Gastrocnemius medialis (tissue), 4 donors: ENCODE data around the gene ZNF500. TPM values are rescaled to one million over a fixed set of nuclear protein-coding genes. Genes with fewer than 3 reads are reported as not detected.

Experiments
- ATAC-seq, 2 donors: fragments of 150-250 bp; one replicate each; pipeline ENCODE4 v1.9.1; 2016
- DNase-seq, 2 donors: peaks; one replicate each; pipeline ENCODE4 v3.0.0-alpha.2; 2019
- H3K27ac ChIP-seq, 4 donors: fragments of 200-600 bp; sonication (generic); 1 replicate in 1 of 4; 2 replicates in 3 of 4; pipeline ENCODE4 v1.5.1; 2016 to 2018; ENCODE audit warnings: mild to moderate bottlenecking in 2 of 4, moderate library complexity in 1 of 4
- H3K27me3 ChIP-seq, 3 donors: fragments of 200-600 bp; sonication (generic) in 2 of 3; 1 replicate in 1 of 3; 2 replicates in 2 of 3; pipeline versions ENCODE4 v1.5.1 to v1.6.0; 2016 to 2019; ENCODE audit warnings: mild to moderate bottlenecking in 1 of 3, moderate library complexity in 1 of 3
- H3K36me3 ChIP-seq, 2 donors: fragments of 200-600 bp; sonication (generic) in 1 of 2; one replicate each; pipeline ENCODE4 v1.5.1; 2017 to 2018
- H3K4me1 ChIP-seq, 2 donors: fragments of 200-600 bp; sonication (generic) in 1 of 2; one replicate each; pipeline ENCODE4 v1.5.1; 2016 to 2017; ENCODE audit warnings: mild to moderate bottlenecking in 2 of 2
- H3K4me3 ChIP-seq, 4 donors: fragments of 200-600 bp; sonication (generic) in 3 of 4; 1 replicate in 1 of 4; 2 replicates in 3 of 4; pipeline ENCODE4 v1.5.1; 2016 to 2019; ENCODE audit warnings: mild to moderate bottlenecking in 2 of 4
- H3K9me3 ChIP-seq, 3 donors: fragments of 200-600 bp; sonication (generic) in 2 of 3; 1 replicate in 1 of 3; 2 replicates in 2 of 3; pipeline ENCODE4 v1.5.1; 2016 to 2019
- CTCF ChIP-seq, 5 experiments: fragments of 450-650 bp in 3 of 5; fragments of 200-600 bp in 2 of 5; sonication (generic) in 2 of 5; IDR thresholded peaks in 4 of 5; conservative IDR thresholded peaks in 1 of 5; 1 replicate in 4 of 5; 2 replicates in 1 of 5; pipeline ENCODE4 v1.5.1; 2016 to 2019; ENCODE audit warnings: antibody characterized with exemption in 5 of 5, mild to moderate bottlenecking in 3 of 5, moderate library complexity in 3 of 5
- POLR2A ChIP-seq, 2 donors: fragments of 450-650 bp; IDR thresholded peaks; one replicate each; pipeline ENCODE4 v1.6.1; 2017; ENCODE audit warnings: antibody characterized with exemption in 2 of 2, mild to moderate bottlenecking in 2 of 2, moderate library complexity in 2 of 2
- in situ Hi-C, 4 donors: fragments of 200-750 bp; cut with MboI; loops; one replicate each; pipeline versions ENCODE4 v1.15.0 to v1.8.0; 2017; ENCODE audit warnings: low sequenced_read_pairs in 4 of 4
- intact Hi-C: fragments of 100-400 bp; cut with DNase I; formaldehyde crosslinking; loops from one replicate; pipeline ENCODE4 v1.15.1; 2023; ENCODE audit warnings: low total_unique reads
- total RNA-seq, 4 donors: library from RNA; depleted of rRNA; stranded (reverse); fragments of >200 nt; gene quantifications; one replicate each; pipeline versions ENCODE4 v1.1.0 to v1.2.3, GENCODE V29; 2016

The ZNF500 gene
- total RNA-seq, 4 donors from 2014 or later, result 6.3 to 7.3 (median 6.9) TPM

- in situ Hi-C loops, result no loop called here
- ATAC-seq (no peak), DNase-seq (no peak)
- no peak for TF ChIP-seq CTCF (IDR thresholded peaks at IDR 0.05 in 4 of 5, conservative IDR thresholded peaks at IDR 0.05 in 1 of 5)
- Histone ChIP-seq H3K9me3 (no peaks in the 10 kb centered on the region), H3K27me3 (no peaks in the 10 kb centered on the region), H3K27ac (peak overlapping the region in 1 of 4 donors; percentile 25), H3K36me3 (peaks cover 0 to 21% of the 10 kb centered on the region in 2 donors), H3K4me1 (peaks cover 11 to 17% of the 10 kb centered on the region in 2 donors), H3K4me3 (no peak overlapping the region)
- intact Hi-C loops, result loop anchor here (5.0 kb wide), 1 partner anchor 47 kb away; the partner anchor contains the start of genes GLYR1 and UBN1
Observed at GRCh38 chr16:4800290-4801041, 33.5 kb upstream of the ZNF500 start.

GRCh38 chr16:4799171-4799855 is 32.4 kb upstream of the ZNF500 start:
- DNase-seq (no peak), ATAC-seq (no peak)
- H3K27ac ChIP-seq, result no peak overlapping the region
- no peaks in the 10 kb centered on the region for H3K27me3 ChIP-seq
- no peaks in the 10 kb centered on the region for H3K9me3 ChIP-seq
- peaks cover 11 to 17% of the 10 kb centered on the region in 2 donors for H3K4me1 ChIP-seq
- TF ChIP-seq CTCF (IDR thresholded peaks at IDR 0.05 in 4 of 5, conservative IDR thresholded peaks at IDR 0.05 in 1 of 5) (no peak), POLR2A (IDR thresholded peaks at IDR 0.05) (no peak)
- H3K4me3 ChIP-seq, result no peak overlapping the region
- in situ Hi-C loops, result no loop called here
- peaks cover 0 to 9% of the 10 kb centered on the region in 2 donors for H3K36me3 ChIP-seq
- intact Hi-C loops, result no loop called here

- Histone ChIP-seq H3K4me1 (peaks cover 11 to 15% of the 10 kb centered on the region in 2 donors), H3K36me3 (peaks cover 0 to 8% of the 10 kb centered on the region in 2 donors), H3K9me3 (no peaks in the 10 kb centered on the region), H3K27me3 (no peaks in the 10 kb centered on the region), H3K27ac (no peak overlapping the region), H3K4me3 (no peak overlapping the region)
- no peak for TF ChIP-seq CTCF (IDR thresholded peaks at IDR 0.05 in 4 of 5, conservative IDR thresholded peaks at IDR 0.05 in 1 of 5)
- no peak for TF ChIP-seq POLR2A (IDR thresholded peaks at IDR 0.05)
- ATAC-seq (no peak), DNase-seq (no peak)
- in situ Hi-C loops, result no loop called here
- intact Hi-C loops, result no loop called here
Observed at GRCh38 chr16:4798456-4798855, 31.5 kb upstream of the ZNF500 start.

- Histone ChIP-seq H3K4me1 (peaks cover 8 to 10% of the 10 kb centered on the region in 2 donors), H3K36me3 (peaks cover 0 to 8% of the 10 kb centered on the region in 2 donors), H3K27ac (no peak overlapping the region), H3K4me3 (no peak overlapping the region), H3K9me3 (no peaks in the 10 kb centered on the region), H3K27me3 (no peaks in the 10 kb centered on the region)
- intact Hi-C loops, result no loop called here
- no peak for TF ChIP-seq CTCF (IDR thresholded peaks at IDR 0.05 in 4 of 5, conservative IDR thresholded peaks at IDR 0.05 in 1 of 5)
- no peak for TF ChIP-seq POLR2A (IDR thresholded peaks at IDR 0.05)
- DNase-seq, result no peak
- in situ Hi-C loops, result no loop called here
- no peak for ATAC-seq
Observed at GRCh38 chr16:4797805-4798252, 30.9 kb upstream of the ZNF500 start.
